ENCODE data around the gene TEKT3. TPM values are rescaled to one million over a fixed set of nuclear protein-coding genes. Genes with fewer than 3 reads are reported as not detected.
A peak's percentile ranks its signal among the peaks of the same experiment; 100 is the strongest.

TEKT3 gene
- total and polyA plus RNA-seq, 2 donors (not counting 3 experiments of a cell fraction or from before 2014, with no cell fraction given): 0.28 TPM; not detected in 1

DNA sequence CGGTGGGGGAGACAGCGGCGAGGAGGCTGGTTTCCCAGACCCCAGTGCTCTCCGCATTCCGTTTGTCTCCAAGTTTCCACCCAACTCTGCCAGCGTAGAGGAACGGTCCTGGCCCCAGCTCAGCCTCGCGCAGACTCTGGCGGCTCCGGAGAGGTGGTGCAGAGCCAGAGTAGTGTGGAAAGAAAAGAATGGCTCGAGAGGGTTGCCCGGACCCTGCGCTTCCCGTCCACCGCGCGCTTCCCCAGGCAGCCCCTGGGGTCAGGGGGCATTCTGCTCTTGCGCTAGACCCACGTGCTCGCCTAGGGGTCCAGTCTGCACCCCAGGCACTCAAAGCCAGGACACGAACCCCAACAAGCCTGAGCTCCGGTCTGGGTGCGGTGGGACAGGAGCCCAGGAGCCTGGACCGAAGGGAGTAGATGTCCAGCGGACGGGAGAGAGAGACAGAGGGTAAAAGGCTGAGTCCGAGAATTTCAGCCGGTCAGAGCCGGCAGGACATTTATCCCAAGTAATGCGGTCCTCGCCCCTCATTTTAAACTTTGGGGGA lies 80.1 kb downstream of the TEKT3 start:
- dilution Hi-C loops (cut with MboI; ENCODE audit: extremely low pct_ligation_motif_present, low sequenced_read_pairs) (no loop called here), intact Hi-C loops (cut with micrococcal nuclease) (loop anchor here (1.0 to 2.0 kb wide), 3 partner anchors 184 to 683 kb away; partner anchors contain the start of gene ADORA2B)
- DNase-seq (ENCODE audit: low read depth, low spot score) (peak; percentile 70), FAIRE-seq (no peak)
- peak overlapping the region; percentile 89 for H2AFZ ChIP-seq (ENCODE audit: low read depth, low read length)
- peak overlapping the region; percentile 77 for H3K4me2 ChIP-seq (ENCODE audit: insufficient read depth, low read length)
- no peaks in the 10 kb centered on the region for H3K9me3 ChIP-seq (replicated peaks; ENCODE audit: control insufficient read depth, insufficient read depth, low read length)
- peak overlapping the region; percentile 49 for H3K27ac ChIP-seq (ENCODE audit: insufficient read depth, low read depth, low read length)
- H3K36me3 ChIP-seq (ENCODE audit: control insufficient read depth in 2 of 2, extremely low read depth in 1 of 2, insufficient read depth in 2 of 2, low read length in 2 of 2): peaks cover 0 to 5% of the 10 kb centered on the region in 2 experiments
- peaks cover 0 to 5% of the 10 kb centered on the region in 2 experiments for H3K27me3 ChIP-seq (ENCODE audit: control insufficient read depth in 2 of 2, insufficient read depth in 2 of 2, low read length in 2 of 2)
- H3K4me3 ChIP-seq (replicated peaks in 1 of 3; ENCODE audit: insufficient read depth in 1 of 3, low read depth in 1 of 3, low read length in 3 of 3): peak overlapping the region; percentile 45 to 82 (median 67)
- peak overlapping the region; percentile 71 for H3K9ac ChIP-seq (replicated peaks; ENCODE audit: extremely low read depth, insufficient read depth, low read length)
- H3K9me1 ChIP-seq (replicated peaks; ENCODE audit: control insufficient read depth, extremely low read depth, insufficient read depth, low read length): no peaks in the 10 kb centered on the region
- TF ChIP-seq, protein P1, sequence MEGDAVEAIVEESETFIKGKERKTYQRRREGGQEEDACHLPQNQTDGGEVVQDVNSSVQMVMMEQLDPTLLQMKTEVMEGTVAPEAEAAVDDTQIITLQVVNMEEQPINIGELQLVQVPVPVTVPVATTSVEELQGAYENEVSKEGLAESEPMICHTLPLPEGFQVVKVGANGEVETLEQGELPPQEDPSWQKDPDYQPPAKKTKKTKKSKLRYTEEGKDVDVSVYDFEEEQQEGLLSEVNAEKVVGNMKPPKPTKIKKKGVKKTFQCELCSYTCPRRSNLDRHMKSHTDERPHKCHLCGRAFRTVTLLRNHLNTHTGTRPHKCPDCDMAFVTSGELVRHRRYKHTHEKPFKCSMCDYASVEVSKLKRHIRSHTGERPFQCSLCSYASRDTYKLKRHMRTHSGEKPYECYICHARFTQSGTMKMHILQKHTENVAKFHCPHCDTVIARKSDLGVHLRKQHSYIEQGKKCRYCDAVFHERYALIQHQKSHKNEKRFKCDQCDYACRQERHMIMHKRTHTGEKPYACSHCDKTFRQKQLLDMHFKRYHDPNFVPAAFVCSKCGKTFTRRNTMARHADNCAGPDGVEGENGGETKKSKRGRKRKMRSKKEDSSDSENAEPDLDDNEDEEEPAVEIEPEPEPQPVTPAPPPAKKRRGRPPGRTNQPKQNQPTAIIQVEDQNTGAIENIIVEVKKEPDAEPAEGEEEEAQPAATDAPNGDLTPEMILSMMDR (IDR thresholded peaks at IDR 0.05; ENCODE audit: extremely low read depth in 1 of 2, insufficient read depth in 1 of 2, low read depth in 1 of 2, low read length in 2 of 2): peak in 1 of 2 donors; percentile 38
- TF ChIP-seq, protein P2, sequence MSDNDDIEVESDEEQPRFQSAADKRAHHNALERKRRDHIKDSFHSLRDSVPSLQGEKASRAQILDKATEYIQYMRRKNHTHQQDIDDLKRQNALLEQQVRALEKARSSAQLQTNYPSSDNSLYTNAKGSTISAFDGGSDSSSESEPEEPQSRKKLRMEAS (IDR thresholded peaks at IDR 0.05; ENCODE audit: insufficient read depth, insufficient read length): no peak
- TF ChIP-seq FOS (IDR thresholded peaks at IDR 0.05; ENCODE audit: borderline replicate concordance, insufficient read depth, low read length): no peak
- no peak for TF ChIP-seq GATA2 (IDR thresholded peaks at IDR 0.05; ENCODE audit: insufficient read depth, insufficient read length, low read depth, low read length)
- TF ChIP-seq MYC (IDR thresholded peaks at IDR 0.05; ENCODE audit: low read depth, low read length): no peak
- TF ChIP-seq POLR2A (IDR thresholded peaks at IDR 0.05; ENCODE audit: low read depth, low read length): no peak
- no peak for TF ChIP-seq JUN (IDR thresholded peaks at IDR 0.05; ENCODE audit: borderline replicate concordance, insufficient read depth, insufficient read length, low read depth)
- no peak for TF ChIP-seq EZH2 (IDR thresholded peaks at IDR 0.05; ENCODE audit: borderline replicate concordance, low read depth, low read length, severe bottlenecking)
- peak; percentile 23 for TF ChIP-seq POLR2AphosphoS5 (IDR thresholded peaks at IDR 0.05; ENCODE audit: insufficient read depth, low read depth, low read length)
- ChIA-PET CTCF (interaction anchor here (1.0 to 11.6 kb wide), 9 partner anchors 29 to 249 kb away, joined by 3 to 410 read pairs (median 4); no protein-coding TSS in a partner anchor), POLR2A (interaction anchor here (2.1 kb wide), 1 partner anchor 242 kb away, joined by 4 read pairs; no protein-coding TSS in a partner anchor)
- no TSS peak for BruUV-seq (replicated peaks)
- H3K79me2 ChIP-seq (ENCODE audit: control insufficient read depth, insufficient read depth, low read length): peaks cover 27% of the 10 kb centered on the region
- H3K4me1 ChIP-seq (ENCODE audit: control insufficient read depth, extremely low read depth, insufficient read depth, low read length): peaks cover 30% of the 10 kb centered on the region
- no peaks in the 10 kb centered on the region for H4K20me1 ChIP-seq (replicated peaks; ENCODE audit: control insufficient read depth, extremely low read depth, insufficient read depth, low read length)
